ENCODE data around the gene RBM15B.

The RBM15B gene

DNA sequence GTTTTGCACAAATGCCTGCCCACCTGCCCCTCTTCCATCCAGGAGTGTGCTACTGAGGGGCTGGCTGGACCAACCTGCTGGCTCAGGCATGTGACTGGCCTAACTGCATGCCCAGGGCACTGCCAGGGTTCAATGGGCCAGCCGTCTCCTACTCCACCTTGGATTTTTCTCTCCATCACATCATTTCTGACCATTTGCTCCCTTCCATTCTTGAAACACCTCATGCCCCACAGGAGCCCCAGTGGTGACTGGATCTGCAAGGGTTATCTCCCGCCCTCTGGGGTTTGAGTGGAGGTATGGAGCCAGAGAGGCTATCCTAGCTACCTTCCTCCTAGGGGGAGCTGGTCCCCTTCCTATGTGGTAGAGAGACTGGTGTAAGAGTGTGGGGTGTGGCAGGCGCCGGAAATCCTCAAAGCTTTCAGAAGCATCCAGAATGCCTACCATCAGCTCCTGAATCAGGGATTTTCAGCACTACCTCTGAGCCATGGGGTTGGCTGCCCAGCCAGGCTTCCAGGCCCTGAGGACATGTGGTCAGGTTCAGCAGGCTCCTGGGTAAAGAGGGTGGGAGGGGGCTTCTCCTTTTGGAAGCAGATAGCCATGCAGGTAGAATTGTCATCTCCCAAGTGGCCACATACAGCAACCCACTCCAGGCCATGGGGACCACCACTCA is 8.9 kb upstream of the RBM15B start:
- DNase-seq (ENCODE audit: low read depth), result no peak
- H3K4me3 ChIP-seq (replicated peaks; ENCODE audit: low read depth, low read length), result no peak overlapping the region
- no peak for TF ChIP-seq CTCF (IDR thresholded peaks at IDR 0.05; ENCODE audit: low read length, missing control alignments)

GRCh38 chr3:51382947-51383578 is 8.0 kb upstream of the RBM15B start:
- TF ChIP-seq CTCF (IDR thresholded peaks at IDR 0.05; ENCODE audit: low read length, missing control alignments), result no peak
- DNase-seq (ENCODE audit: low read depth), result no peak
- no peak overlapping the region for H3K4me3 ChIP-seq (replicated peaks; ENCODE audit: low read depth, low read length)

GRCh38 chr3:51384055-51384725 is 6.9 kb upstream of the RBM15B start:
- TF ChIP-seq CTCF (IDR thresholded peaks at IDR 0.05; ENCODE audit: low read length, missing control alignments), result no peak
- no peak for DNase-seq (ENCODE audit: low read depth)
- peak overlapping the region; percentile 83 for H3K4me3 ChIP-seq (replicated peaks; ENCODE audit: low read depth, low read length)

- peak within 1 kb of the TSS; percentile 83 for H3K4me3 ChIP-seq (replicated peaks; ENCODE audit: low read depth, low read length)
- DNase-seq (ENCODE audit: low read depth), result peak; percentile 98
- TF ChIP-seq CTCF (IDR thresholded peaks at IDR 0.05; ENCODE audit: low read length, missing control alignments), result no peak
These were observed 6.2 kb upstream of the RBM15B start, which contains the start of gene MANF for GRCh38 chr3:51384726-51385473. TSS of gene MANF (plus strand) at chr3:51385291. CDS start at chr3:51385343, 52 bp downstream.

DNA sequence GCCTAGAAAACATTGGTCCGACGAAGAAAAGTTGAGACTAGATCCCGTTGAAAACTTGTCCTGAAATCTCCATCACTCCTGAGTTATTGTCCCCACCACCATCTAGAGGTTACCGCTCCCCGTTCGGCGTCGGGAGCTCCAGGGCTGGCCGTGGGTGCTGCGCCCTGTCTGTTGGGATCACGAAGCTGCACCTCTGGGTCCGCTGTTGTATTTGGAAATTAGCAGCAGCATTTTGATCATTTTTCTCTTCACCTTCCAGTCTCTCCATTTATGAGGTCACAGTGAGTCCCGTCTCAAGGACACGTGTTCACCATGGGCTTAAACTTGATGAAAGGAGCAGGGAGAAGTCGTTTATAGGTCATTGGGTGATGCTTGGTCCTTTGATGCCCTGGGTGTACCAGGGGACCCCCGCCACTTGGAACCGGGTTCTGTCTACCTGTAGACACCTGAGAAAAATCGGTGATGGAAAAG is 5.4 kb upstream of the RBM15B start:
- DNase-seq (ENCODE audit: low read depth), result no peak
- no peak for TF ChIP-seq CTCF (IDR thresholded peaks at IDR 0.05; ENCODE audit: low read length, missing control alignments)
- peak overlapping the region; percentile 83 for H3K4me3 ChIP-seq (replicated peaks; ENCODE audit: low read depth, low read length)

DNA sequence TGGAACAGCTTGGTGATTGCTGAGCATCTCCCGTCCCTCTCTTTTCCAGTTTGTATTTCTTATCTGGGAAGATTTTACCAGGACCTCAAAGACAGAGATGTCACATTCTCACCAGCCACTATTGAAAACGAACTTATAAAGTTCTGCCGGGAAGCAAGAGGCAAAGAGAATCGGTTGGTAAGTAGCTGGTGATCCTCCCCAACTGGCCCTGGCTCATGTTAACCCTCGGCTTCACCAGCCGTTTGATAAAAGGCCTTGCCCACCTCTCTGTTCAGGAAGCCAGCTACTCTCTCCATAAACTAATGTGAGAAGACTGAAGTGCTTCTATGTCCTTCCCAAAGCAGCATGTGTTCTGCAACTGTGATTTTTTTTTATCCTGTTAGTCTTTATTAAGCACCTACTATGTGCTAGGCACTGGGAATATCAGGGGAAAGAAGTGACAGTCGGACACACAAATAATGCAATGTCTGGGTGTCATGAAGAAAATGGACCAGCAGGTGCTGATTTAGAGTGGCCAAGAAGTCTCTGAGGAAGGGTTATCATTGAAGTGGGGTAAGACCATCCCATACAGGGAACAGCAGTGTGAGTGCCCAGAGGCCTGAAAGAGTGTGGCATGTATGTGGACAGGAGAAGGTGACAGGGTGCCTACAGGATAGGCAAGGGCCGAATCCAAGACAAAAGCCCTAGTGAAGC is 4.8 kb upstream of the RBM15B start:
- H3K4me3 ChIP-seq (replicated peaks; ENCODE audit: low read depth, low read length), result peak overlapping the region; percentile 83
- DNase-seq (ENCODE audit: low read depth), result no peak
- no peak for TF ChIP-seq CTCF (IDR thresholded peaks at IDR 0.05; ENCODE audit: low read length, missing control alignments)
